Mesenchymal stem cell (in vitro differentiated cells and primary cell): ENCODE results near the gene TEDC2.

Experiments
- DNase-seq: peaks from one replicate; pipeline ENCODE4 v3.0.0-alpha.2; 2013
- H2AFZ ChIP-seq: one replicate; pipeline ENCODE4 v1.6.1; 2013; ENCODE audit warnings: low read depth, mild to moderate bottlenecking, control low read depth, inconsistent platforms, low read length, moderate library complexity
- H2AK5ac ChIP-seq: 2 replicates; pipeline ENCODE4 v1.6.1; 2013; ENCODE audit warnings: low read length, moderate library complexity, mild to moderate bottlenecking, inconsistent platforms; ENCODE audit not compliant: severe bottlenecking
- H2BK120ac ChIP-seq: one replicate; pipeline ENCODE4 v1.6.1; 2013; ENCODE audit warnings: low read depth, mild to moderate bottlenecking, inconsistent platforms, low read length, moderate library complexity
- H2BK12ac ChIP-seq, 2 experiments: one replicate each; pipeline ENCODE4 v1.6.1; 2013; ENCODE audit warnings: inconsistent platforms in 2 of 2, low read length in 2 of 2, mild to moderate bottlenecking in 2 of 2, moderate library complexity in 2 of 2, control low read depth in 1 of 2
- H2BK15ac ChIP-seq: one replicate; pipeline ENCODE4 v1.6.1; 2013; ENCODE audit warnings: mild to moderate bottlenecking, low read depth, inconsistent platforms; ENCODE audit not compliant: poor library complexity, severe bottlenecking
- H2BK5ac ChIP-seq: 2 replicates; pipeline ENCODE4 v1.6.1; 2013; ENCODE audit warnings: low read depth, mild to moderate bottlenecking, low read length, control low read depth, inconsistent platforms; ENCODE audit not compliant: poor library complexity, severe bottlenecking
- H3K14ac ChIP-seq, 2 experiments: one replicate each; pipeline ENCODE4 v1.6.1; 2013; ENCODE audit warnings: inconsistent platforms in 2 of 2, low read length in 2 of 2, control low read depth in 1 of 2, mild to moderate bottlenecking in 1 of 2, moderate library complexity in 1 of 2
- H3K18ac ChIP-seq, 2 experiments: one replicate each; pipeline ENCODE4 v1.6.1; 2013; ENCODE audit warnings: inconsistent platforms in 2 of 2, low read length in 2 of 2, control low read depth in 1 of 2, low read depth in 1 of 2, mild to moderate bottlenecking in 1 of 2
- H3K23ac ChIP-seq, 2 experiments: one replicate each; pipeline ENCODE4 v1.6.1; 2013; ENCODE audit warnings: inconsistent platforms in 2 of 2, low read length in 2 of 2, mild to moderate bottlenecking in 2 of 2, moderate library complexity in 2 of 2, control low read depth in 1 of 2
- H3K27ac ChIP-seq: 2 replicates; pipeline ENCODE4 v1.5.1; 2013; ENCODE audit warnings: mild to moderate bottlenecking, moderate library complexity, low read length, control low read depth, inconsistent platforms; ENCODE audit not compliant: poor library complexity, severe bottlenecking
- H3K27me3 ChIP-seq, 2 experiments: 2 replicates each; pipeline versions ENCODE4 v1.6.1 to v1.7.0; 2013; ENCODE audit warnings: low read length in 2 of 2, mild to moderate bottlenecking in 2 of 2, moderate library complexity in 2 of 2, control low read depth in 1 of 2, inconsistent platforms in 1 of 2; ENCODE audit not compliant: control insufficient read depth in 1 of 2, insufficient read depth in 1 of 2
- H3K36me3 ChIP-seq, 2 experiments: 2 replicates each; pipeline versions ENCODE4 v1.6.1 to v1.7.0; 2013; ENCODE audit warnings: low read length in 2 of 2, control low read depth in 1 of 2, inconsistent platforms in 1 of 2, low read depth in 1 of 2, mild to moderate bottlenecking in 1 of 2; ENCODE audit not compliant: insufficient read depth in 2 of 2, control insufficient read depth in 1 of 2
- H3K4ac ChIP-seq, 2 experiments: one replicate each; pipeline ENCODE4 v1.6.1; 2013; ENCODE audit warnings: inconsistent platforms in 2 of 2, low read length in 2 of 2, mild to moderate bottlenecking in 2 of 2, moderate library complexity in 2 of 2, control low read depth in 1 of 2, low read depth in 1 of 2
- H3K4me1 ChIP-seq: 2 replicates; pipeline ENCODE4 v1.6.1; 2013; ENCODE audit warnings: low read depth, low read length, control low read depth; ENCODE audit not compliant: control insufficient read depth, insufficient read depth
- H3K4me2 ChIP-seq: 2 replicates; pipeline ENCODE4 v1.6.1; 2013; ENCODE audit warnings: low read length, mild to moderate bottlenecking, inconsistent platforms; ENCODE audit not compliant: poor library complexity, severe bottlenecking
- H3K4me3 ChIP-seq, 2 experiments: 2 replicates each; pipeline versions ENCODE4 v1.5.1 to v1.7.0; 2013; ENCODE audit warnings: low read length in 2 of 2, mild to moderate bottlenecking in 2 of 2, control low read depth in 1 of 2, low read depth in 1 of 2; ENCODE audit not compliant: insufficient read depth in 1 of 2
- H3K79me1 ChIP-seq: replicated peaks from 2 replicates; pipeline ENCODE4 v1.6.1; 2013; ENCODE audit warnings: mild to moderate bottlenecking, control low read depth, low read length, inconsistent platforms; ENCODE audit not compliant: poor library complexity, severe bottlenecking
- H3K9ac ChIP-seq: 2 replicates; pipeline ENCODE4 v1.7.0; 2013; ENCODE audit warnings: mild to moderate bottlenecking, low read length, moderate library complexity
- H3K9me3 ChIP-seq: 2 replicates; pipeline ENCODE4 v1.7.0; 2013; ENCODE audit warnings: mild to moderate bottlenecking, low read length; ENCODE audit not compliant: control insufficient read depth
- H4K8ac ChIP-seq: one replicate; pipeline ENCODE4 v1.6.1; 2013; ENCODE audit warnings: inconsistent platforms, mild to moderate bottlenecking, low read length, moderate library complexity
- H4K91ac ChIP-seq: one replicate; pipeline ENCODE4 v1.6.1; 2013; ENCODE audit warnings: mild to moderate bottlenecking, low read length, inconsistent platforms
- WGBS: methylation state at CpG from one replicate; pipeline ENCODE4 v1.1.7; 2013; ENCODE audit warnings: mixed read lengths; 5-methylcytosine and 5-hydroxymethylcytosine counted together

TEDC2 gene

DNA sequence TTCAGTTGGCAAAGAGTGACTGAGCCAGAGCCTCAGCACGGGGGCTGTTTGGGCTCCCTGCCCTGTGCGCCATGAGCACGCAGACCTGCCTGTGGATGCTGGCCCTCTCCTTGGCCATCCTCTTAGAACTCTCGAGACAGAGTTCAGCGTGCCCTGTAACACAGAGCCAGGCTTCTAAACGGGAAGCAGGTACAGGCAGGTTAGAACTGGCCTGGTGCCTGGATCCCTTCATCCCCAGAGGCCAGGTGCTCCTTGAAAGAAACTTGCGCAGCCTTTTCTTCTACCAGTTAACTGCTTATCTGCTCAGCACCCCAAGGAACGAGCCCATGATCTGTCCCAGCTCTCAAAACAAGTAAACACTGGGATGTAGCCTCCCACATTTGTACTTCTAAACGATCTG, 23.8 kb upstream of the TEDC2 start:
- WGBS, result 97% methylated on average over 9 of the region's 9 CpGs
- H3K4ac ChIP-seq, result no peak overlapping the region

GRCh38 chr16:2437032-2437790, 22.7 kb upstream of the TEDC2 start:
- H3K4ac ChIP-seq, result no peak overlapping the region
- H2BK120ac ChIP-seq, result no peak overlapping the region
- H3K27ac ChIP-seq, result no peak overlapping the region
- no peak overlapping the region for H3K4me2 ChIP-seq
- no peak overlapping the region for H4K8ac ChIP-seq
- no peaks in the 10 kb centered on the region for H3K27me3 ChIP-seq
- H2BK12ac ChIP-seq, result no peak overlapping the region
- no peak overlapping the region for H2AFZ ChIP-seq
- H3K4me3 ChIP-seq, result no peak overlapping the region
- peaks cover 55 to 62% of the 10 kb centered on the region in 2 experiments for H3K36me3 ChIP-seq
- no peak overlapping the region for H3K23ac ChIP-seq
- no peaks in the 10 kb centered on the region for H3K9me3 ChIP-seq
- H3K14ac ChIP-seq, result no peak overlapping the region
- H4K91ac ChIP-seq, result no peak overlapping the region
- no peak overlapping the region for H3K18ac ChIP-seq
- no peaks in the 10 kb centered on the region for H3K4me1 ChIP-seq
- no peak overlapping the region for H2BK5ac ChIP-seq
- peaks cover 54% of the 10 kb centered on the region for H3K79me1 ChIP-seq
- H2BK15ac ChIP-seq, result no peak overlapping the region
- 97% methylated on average over 24 of the region's 24 CpGs for WGBS
- no peak overlapping the region for H2AK5ac ChIP-seq
- no peak for DNase-seq
- H3K9ac ChIP-seq, result no peak overlapping the region

More for the DNA sequence above, 23.8 kb upstream of the TEDC2 start:
- no peak overlapping the region for H2AK5ac ChIP-seq
- no peak overlapping the region for H2BK120ac ChIP-seq
- H2BK12ac ChIP-seq, result no peak overlapping the region
- H3K9me3 ChIP-seq, result no peaks in the 10 kb centered on the region
- no peak overlapping the region for H3K27ac ChIP-seq
- no peak overlapping the region for H3K4me2 ChIP-seq
- H4K8ac ChIP-seq, result no peak overlapping the region
- no peak overlapping the region for H4K91ac ChIP-seq
- no peak overlapping the region for H2AFZ ChIP-seq
- no peak overlapping the region for H2BK5ac ChIP-seq
- H3K4me3 ChIP-seq, result no peak overlapping the region
- H3K18ac ChIP-seq, result no peak overlapping the region
- peaks cover 54% of the 10 kb centered on the region for H3K79me1 ChIP-seq
- H3K36me3 ChIP-seq, result peaks cover 57 to 63% of the 10 kb centered on the region in 2 experiments
- H3K9ac ChIP-seq, result no peak overlapping the region
- H3K4me1 ChIP-seq, result no peaks in the 10 kb centered on the region
- H2BK15ac ChIP-seq, result no peak overlapping the region
- H3K14ac ChIP-seq, result no peak overlapping the region
- H3K23ac ChIP-seq, result no peak overlapping the region
- no peaks in the 10 kb centered on the region for H3K27me3 ChIP-seq
- no peak for DNase-seq

DNA sequence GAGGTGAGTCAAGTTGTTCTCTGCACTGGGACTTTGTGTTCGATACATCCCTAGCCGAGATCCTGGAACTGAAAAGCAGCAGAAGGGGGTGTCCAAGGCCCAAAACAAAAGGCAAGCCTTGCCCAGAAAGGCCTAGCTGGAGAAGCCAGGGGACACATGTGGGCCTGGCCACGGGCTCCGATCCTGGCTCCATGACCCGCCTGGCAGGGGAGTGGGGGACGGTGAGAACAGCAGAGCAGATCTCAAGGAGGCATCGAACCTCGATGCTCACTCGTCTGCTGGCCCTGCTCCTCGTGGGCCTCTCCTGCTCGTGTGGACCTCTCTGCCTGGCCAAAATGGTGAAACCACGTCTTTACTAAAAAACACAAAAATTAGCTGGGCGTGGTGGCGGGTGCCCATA, 21.8 kb upstream of the TEDC2 start:
- Histone ChIP-seq H3K14ac (no peak overlapping the region), H2AK5ac (no peak overlapping the region), H2AFZ (no peak overlapping the region), H3K9me3 (no peaks in the 10 kb centered on the region), H3K18ac (no peak overlapping the region), H3K4ac (no peak overlapping the region), H4K91ac (no peak overlapping the region), H3K9ac (no peak overlapping the region), H2BK120ac (no peak overlapping the region), H4K8ac (no peak overlapping the region), H3K27ac (no peak overlapping the region), H3K79me1 (peaks cover 45% of the 10 kb centered on the region), H3K4me1 (no peaks in the 10 kb centered on the region), H3K4me3 (no peak overlapping the region), H3K23ac (no peak overlapping the region), H3K36me3 (peaks cover 46 to 53% of the 10 kb centered on the region in 2 experiments), H2BK15ac (no peak overlapping the region), H2BK5ac (no peak overlapping the region), H3K27me3 (no peaks in the 10 kb centered on the region), H3K4me2 (no peak overlapping the region), H2BK12ac (no peak overlapping the region)
- WGBS, result 99% methylated on average over 14 of the region's 14 CpGs
- no peak for DNase-seq

DNA sequence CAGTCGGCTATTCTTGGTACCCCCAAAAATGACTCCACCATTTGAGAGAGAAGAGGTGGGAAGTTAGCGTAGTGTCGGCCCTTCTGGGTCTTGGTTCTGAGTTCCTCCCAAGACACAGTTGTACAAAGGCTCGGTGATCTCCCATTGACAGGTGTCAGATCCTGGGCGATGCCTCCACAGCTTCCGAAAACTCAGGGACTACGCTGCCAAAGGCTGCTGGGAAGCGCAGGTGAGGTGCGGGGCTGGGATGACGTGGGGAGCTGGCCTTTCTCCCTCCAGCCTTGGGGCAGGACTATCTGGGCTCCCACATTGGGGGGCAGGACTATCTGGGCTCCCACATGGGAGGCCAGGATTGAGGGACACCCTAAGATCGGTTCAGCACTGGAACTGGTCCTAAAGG, 20.3 kb upstream of the TEDC2 start:
- DNase-seq, result no peak

More for the DNA sequence above, 20.3 kb upstream of the TEDC2 start:
- no peaks in the 10 kb centered on the region for H3K9me3 ChIP-seq
- no peak overlapping the region for H2BK120ac ChIP-seq
- peaks cover 48 to 53% of the 10 kb centered on the region in 2 experiments for H3K36me3 ChIP-seq
- no peaks in the 10 kb centered on the region for H3K27me3 ChIP-seq
- H2AFZ ChIP-seq, result no peak overlapping the region
- no peak overlapping the region for H2BK5ac ChIP-seq
- no peak overlapping the region for H3K4me3 ChIP-seq
- H4K91ac ChIP-seq, result no peak overlapping the region
- H3K23ac ChIP-seq, result no peak overlapping the region
- no peak overlapping the region for H3K27ac ChIP-seq
- H3K4me2 ChIP-seq, result no peak overlapping the region
- no peak overlapping the region for H2BK15ac ChIP-seq
- H3K79me1 ChIP-seq, result peaks cover 38% of the 10 kb centered on the region
- no peaks in the 10 kb centered on the region for H3K4me1 ChIP-seq
- H3K9ac ChIP-seq, result no peak overlapping the region
- no peak overlapping the region for H3K4ac ChIP-seq
- H4K8ac ChIP-seq, result no peak overlapping the region
- no peak overlapping the region for H2BK12ac ChIP-seq
- H3K14ac ChIP-seq, result no peak overlapping the region
- no peak overlapping the region for H3K18ac ChIP-seq
- H2AK5ac ChIP-seq, result no peak overlapping the region
- 98% methylated on average over 11 of the region's 11 CpGs for WGBS
